ENCODE results near the gene BMPER.

BMPER gene

DNA sequence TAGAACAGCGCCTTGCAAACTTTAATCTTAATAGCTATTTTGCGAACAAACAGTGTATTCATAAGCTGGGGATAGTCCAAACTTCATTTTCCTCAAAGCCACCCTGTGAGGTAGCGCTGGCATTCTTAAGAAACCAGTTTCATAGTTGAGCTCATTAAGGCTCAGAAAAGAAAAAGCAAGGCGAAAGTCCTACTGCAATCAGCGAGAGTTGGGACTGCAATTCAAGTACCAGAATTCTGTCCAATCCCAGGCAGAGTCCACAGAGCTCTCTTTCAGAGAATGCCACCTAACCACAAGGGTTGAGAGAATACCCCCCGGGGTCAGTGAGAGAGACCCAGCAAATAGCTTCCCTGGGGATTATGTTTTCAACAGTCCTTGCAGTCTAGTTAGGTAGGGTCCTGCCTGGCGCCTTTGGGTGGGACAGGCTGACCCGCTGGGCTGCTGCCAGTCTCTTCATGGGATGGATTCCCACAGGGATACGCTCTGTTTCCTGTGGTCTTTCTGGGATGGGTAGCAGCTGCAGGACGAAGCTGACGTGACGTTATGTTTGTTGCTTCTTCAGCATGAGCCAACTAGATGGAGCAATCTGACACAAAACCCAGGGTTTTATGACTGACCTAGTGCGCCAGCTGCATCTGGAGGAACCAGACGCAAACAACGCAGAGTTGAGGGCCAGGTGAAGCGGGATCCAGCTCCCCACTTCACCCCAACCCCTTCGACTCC is 16.0 kb downstream of the BMPER start:
- in situ Hi-C loops (cut with MboI; ENCODE audit: low sequenced_read_pairs) = no loop called here

DNA sequence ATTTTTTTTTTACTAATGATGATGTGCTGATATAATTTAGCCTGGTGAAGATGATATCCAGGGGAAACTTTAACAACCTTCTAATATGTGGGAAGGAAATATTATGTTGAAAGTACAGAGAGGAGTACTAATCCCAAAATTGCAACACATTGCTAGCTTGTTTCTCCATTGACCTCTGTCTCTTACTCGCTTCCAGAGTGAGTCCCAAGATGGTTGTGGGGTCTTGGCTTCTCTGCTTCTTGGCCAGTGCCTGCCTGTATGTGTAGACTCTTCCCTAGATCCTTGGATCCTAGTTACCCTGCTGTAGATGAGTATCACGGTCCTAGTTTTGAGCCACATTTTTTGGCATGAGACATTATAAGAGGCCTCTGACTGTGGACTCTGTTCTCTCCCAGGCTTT is 17.5 kb downstream of the BMPER start:
- in situ Hi-C loops (cut with MboI; ENCODE audit: low sequenced_read_pairs) = no loop called here

DNA sequence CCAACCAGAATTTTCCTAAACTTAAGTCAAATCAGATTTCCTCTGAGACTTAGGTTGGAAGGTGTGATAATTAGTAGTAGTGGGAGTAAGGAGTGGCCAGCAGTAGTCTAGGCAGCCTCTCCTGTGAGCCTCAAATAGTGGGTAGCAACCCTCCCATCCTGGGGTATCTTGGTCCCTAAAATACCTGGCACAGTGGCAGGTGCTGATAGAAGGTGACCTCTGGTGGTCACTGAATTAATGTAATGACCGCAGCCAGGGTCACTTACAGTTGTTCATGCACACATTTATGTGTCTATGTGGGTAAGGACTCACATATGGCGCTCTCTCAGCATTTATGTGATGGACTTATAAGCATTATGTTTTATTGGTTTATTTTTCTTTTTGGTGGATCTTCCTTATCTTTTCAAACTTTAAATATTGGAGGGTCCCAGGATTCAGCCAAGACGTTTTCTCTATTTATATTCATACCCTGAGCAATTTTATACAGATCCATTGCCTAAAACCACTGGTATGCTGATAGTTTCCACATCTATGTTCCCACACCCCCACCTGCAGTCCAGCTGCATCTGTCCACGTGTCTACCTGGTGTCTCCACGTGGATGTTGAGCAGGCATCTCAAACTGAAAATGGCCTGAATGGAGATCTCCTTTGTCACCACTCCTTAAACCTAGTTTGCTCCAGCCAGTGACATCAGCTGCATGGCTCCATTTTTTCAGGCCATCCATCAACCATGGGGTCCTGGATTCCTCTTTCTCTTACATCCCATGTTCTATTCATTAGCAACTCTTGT is 18.3 kb downstream of the BMPER start:
- in situ Hi-C loops (cut with MboI; ENCODE audit: low sequenced_read_pairs) = no loop called here

DNA sequence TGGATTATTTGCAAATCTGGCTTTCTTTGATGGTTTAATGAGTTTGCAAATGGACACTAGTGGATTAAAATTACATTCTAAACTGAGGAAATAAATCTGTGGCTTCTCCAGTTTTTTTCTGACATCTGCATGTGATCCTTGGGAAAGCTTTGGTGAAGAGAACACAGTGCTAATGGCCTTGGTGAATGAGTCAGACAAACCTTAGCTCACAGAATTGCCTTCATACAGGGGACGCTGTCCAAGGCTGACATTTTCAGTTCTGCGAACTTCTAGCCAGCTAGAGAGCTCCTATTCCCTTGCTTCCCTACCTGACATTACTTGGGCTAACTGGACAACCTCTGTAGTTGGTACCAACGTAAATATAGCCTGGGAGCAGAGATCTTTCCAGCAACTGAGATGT is 21.2 kb downstream of the BMPER start:
- in situ Hi-C loops (cut with MboI; ENCODE audit: low sequenced_read_pairs) = no loop called here

DNA sequence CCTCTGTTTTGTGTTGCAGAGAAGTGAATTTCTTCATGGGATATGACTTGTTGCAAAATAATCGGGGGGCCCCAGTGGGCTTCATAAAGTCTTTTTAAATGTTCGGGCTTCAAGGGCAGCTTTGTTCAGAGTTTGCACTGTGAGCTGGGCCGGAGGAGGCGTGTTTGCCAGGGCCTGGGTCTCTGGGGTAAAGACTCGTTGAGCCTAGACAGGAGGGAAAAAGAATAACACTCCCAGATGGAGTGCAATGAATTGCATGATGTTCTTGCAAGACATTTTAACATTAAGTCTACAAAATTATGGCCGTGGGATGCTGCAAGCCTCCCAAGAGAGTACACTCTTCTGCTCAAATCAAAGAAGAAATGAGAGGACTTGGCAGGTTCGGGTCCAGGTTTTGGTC is 23.6 kb downstream of the BMPER start:
- in situ Hi-C loops (cut with MboI; ENCODE audit: low sequenced_read_pairs) = no loop called here

DNA sequence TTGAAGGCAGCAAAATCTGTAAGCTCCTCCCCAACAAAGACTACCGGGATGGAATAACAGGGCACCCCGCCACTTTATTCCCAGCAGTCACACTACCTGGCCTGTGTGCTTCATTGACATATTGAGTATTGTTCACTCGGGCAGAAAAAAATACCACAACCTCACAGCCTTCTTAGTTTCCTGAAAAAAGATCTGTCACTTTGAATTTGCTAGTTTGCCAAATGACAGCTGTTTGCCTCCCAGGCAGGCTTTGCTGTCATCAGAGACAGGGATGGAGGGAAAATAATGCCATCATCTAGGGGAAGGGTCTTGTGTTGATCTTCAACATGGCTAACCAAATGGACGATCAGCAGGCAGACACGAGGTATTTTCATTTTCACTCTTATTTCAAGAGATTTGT is 26.9 kb downstream of the BMPER start:
- in situ Hi-C loops (cut with MboI; ENCODE audit: low sequenced_read_pairs) = no loop called here

DNA sequence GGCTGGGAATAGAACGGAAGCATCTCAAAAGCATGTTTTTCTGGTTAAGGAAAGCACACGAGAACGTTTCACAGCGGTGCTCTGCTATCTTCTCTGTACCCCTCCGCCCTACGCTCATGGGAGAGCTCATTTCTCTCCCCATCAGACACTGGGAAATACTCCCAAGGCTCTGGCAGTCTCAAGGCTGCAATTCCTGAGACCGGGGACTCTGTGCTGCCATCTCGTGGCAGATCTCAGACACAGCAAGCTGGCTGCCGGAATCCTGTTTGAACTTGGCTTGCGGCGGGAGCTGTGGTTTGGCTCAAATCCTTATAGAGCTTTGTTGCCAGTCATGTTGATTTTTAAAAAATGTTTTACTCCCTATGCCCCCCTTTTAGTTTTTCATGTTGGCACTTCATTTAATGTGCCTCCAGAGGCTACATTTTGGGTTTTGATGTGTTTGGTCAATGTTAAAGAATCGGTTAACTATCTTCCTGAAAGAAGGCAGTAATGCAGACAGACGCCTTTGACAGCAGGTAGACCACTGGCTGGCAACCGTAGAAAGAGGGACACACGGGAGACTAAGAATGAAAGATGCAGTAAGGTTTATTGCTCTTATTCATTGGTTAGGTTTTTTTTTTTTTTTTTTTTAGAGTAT is 27.6 kb downstream of the BMPER start:
- in situ Hi-C loops (cut with MboI; ENCODE audit: low sequenced_read_pairs) = no loop called here

DNA sequence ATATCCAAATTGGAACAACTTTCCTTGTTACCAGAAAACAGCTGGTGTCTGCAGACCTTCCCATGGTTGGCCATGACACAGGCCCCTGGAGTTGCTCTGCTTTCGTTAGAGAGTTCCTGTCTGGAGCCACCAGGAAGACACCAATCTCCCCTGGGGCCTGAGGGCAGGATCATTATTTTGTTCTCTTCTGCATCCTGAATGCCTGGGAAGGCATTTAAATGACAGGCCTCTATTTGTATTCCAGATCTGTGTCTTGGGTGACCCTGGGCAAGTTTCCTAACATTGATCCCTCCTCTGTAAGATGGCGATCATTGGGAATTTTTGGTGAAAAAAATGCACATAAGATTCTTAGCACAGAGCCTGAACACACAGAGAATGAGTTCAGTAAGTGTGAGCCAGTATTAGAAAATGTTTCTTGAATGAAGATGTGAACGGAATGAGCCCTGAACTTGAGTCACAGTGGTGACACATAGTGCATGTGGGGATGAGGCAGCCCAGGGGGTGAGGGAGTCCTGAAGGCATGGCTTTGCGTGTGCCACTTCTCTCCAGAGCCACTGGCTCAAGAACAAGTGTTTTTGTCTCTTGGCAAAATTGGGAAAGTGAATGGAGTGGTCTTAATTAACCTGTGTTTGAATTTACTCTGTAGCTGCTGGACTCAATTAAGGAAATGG is 28.4 kb downstream of the BMPER start:
- in situ Hi-C loops (cut with MboI; ENCODE audit: low sequenced_read_pairs) = no loop called here

DNA sequence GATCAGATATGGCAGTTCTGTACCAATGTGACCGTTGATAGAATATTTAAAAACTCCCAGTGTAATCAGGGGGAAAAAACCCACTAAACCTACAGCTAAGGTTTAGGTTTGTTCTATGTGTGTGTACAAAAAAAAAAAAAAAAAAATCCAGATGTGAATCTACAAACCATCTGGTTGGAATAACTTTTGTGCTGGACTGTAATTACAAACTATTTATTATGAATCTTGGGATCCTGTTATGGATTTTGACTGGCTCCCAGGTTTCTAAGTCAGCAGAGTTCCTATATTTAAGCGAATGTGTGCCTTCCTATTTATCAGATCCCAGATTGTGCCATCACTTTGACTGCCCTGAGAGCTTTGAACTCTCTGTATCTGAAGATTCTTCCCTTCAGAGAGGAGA is 29.1 kb downstream of the BMPER start:
- in situ Hi-C loops (cut with MboI; ENCODE audit: low sequenced_read_pairs) = no loop called here

DNA sequence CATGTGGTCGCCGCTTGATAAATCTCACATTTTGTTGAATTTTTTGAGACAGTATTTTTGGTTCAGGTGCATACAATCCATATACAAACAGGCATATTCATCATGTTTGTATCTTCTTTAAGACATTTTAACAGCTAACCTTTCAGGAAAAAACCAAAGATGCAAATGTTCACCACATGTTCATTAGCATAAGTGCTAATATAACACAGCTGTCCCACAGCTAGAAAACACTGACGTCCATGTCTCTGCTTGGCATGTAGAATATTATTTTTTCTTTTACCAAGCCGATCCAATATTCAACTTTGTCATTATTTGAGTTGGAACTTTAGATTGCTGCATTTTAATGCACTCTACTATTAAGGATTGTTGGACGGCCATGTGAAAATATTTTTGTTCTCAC is 31.2 kb downstream of the BMPER start:
- in situ Hi-C loops (cut with MboI; ENCODE audit: low sequenced_read_pairs) = no loop called here

DNA sequence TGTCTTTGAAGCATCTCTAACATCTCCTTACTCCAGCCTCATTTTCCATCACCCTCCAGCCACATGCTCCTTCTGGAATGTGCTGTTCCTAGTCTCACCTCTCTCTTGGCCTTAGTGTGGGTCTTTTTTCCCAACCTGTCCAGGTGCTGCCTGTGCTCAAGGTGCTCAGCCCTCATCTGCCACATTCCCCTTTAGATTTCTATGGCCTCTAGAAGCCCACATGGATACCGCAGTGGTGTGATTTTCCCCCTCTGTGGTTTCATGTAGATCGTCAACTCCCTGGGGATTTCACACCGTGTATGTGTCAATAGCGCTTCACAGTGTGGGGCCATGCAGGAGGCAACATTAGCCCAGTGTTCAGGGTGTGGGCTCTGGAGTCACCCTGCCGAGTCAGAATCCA is 32.5 kb downstream of the BMPER start:
- in situ Hi-C loops (cut with MboI; ENCODE audit: low sequenced_read_pairs) = no loop called here

DNA sequence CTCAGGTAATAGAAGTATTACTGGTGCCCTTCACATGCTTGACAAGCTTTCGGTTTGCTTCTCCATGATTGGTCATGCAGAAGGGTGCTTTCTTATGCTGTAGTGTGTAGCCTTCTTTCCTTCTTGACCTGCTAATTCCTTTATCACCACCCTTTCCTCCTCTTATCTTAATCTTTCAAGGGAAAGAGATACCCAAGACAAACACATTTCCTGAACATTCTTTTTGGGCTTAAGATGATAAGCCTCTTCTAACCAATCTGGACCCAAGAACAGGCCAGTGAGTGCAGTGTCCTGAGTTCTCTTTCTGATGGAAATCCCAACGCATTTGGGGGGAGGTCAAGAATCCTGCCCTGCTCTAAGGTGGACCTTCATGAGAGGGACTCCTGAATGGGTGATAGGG is 33.8 kb downstream of the BMPER start:
- in situ Hi-C loops (cut with MboI; ENCODE audit: low sequenced_read_pairs) = no loop called here

DNA sequence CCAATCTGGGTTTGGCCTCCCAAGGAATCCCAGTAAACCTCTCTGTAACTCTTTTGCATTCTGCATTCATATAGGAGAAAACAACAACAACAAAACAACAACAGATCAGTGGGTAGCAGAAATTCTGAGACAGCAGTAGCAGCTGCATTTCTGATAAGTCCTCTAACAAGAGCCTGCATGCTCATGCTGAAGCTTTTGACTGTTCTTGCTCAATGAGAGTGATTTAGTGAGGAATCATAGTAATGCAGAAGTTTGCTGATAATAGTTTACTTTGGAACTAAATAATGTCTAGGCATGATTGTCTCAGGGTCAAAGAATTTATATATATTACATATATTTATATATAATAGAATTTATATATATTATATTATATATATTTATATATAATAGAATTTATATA is 35.2 kb downstream of the BMPER start:
- in situ Hi-C loops (cut with MboI; ENCODE audit: low sequenced_read_pairs) = no loop called here

DNA sequence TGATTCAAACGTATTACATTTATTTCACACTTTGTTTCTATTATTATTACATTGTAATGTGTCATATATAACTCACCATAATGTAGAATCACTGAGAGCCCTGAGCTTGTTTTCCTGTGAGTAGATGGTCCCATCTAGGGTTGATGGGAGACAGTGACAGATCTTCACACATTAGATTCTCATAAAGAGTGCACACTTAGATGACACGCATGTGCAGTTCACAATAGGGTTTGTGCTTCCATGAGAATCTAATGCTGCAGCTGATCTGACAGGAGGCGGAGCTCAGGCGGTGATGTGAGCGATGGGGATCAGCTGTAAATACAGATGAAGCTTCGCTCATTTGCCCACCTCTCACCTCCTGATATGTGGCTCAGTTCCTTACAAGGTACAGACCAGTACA is 36.1 kb downstream of the BMPER start:
- in situ Hi-C loops (cut with MboI; ENCODE audit: low sequenced_read_pairs) = no loop called here

DNA sequence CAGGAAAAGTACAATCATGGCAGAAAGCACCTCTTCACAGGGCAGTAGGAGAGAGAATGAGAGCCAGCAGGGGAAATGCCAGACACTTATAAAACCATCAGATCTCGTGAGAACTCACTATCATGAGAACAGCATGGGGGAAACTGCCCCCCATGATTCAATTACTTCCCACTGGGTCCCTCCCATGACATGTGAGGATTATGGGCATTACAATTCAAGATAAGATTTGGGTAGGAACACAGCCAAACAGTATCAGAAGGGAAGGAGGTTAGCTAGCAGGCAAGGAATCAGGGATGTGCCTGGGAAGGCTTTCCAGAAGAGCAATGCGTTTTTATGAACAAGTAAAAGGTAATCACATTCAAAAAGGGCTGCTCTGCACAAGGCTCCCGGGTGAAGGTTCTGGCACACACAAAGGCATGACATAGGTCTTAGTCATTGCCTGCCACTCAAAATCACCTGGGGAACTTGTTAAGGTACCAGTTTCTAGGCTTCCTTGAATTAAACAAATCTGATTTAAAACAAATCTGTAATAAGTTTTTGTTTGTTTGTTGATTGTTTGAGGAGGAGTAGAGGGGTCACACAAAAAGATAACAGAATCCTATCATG is 40.9 kb downstream of the BMPER start:
- in situ Hi-C loops (cut with MboI; ENCODE audit: low sequenced_read_pairs) = no loop called here

DNA sequence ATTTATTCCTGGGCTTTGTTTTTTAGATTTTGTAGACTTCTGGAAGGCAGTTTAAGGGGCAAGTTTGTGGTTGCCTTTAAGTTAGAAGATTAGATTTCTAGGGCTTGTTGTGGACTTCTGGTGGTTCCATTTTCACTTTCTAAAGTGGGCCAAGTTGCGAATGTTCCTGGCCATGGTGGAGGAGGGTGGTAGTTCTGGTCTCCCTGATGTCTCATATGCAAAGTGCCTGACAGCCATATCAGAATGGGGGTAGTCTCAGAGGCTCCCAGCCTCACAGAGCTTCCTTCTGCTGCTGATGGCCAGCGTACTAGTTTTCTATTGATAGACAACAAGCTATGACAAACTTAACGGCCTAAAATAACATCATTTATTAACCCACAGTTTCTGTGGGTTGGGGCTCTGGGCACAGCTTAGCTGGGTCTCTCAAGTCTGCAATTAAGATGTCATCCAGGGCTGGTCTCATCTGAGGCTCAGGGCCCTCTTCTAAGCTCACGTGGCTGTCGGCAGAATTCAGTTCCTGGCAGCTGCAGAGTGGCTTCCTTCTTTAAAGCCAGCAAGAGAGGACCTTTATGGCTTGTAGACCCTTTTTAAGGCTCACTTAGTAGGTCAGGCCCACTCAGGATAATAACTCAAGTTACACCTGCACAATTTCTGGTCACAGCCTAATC is 44.8 kb downstream of the BMPER start:
- in situ Hi-C loops (cut with MboI; ENCODE audit: low sequenced_read_pairs) = no loop called here

DNA sequence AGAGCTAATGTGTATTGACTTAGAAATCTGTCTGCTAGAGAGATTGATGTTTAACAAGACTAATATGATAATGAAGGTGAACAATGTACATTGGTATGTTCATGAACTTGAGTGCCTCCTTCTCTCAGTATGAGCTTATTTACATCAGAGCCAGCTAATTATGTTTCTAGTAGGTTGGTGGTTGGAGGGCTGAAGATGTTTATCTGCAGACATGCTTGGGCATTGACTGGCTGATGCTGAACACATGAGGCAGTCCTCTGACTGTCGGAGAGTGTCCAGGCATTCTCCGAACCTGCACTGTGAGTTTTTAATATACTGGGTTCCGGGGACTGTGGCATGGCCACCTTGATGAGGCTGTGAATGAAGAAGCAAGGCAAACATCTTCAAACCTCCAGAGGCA is 47.5 kb downstream of the BMPER start:
- in situ Hi-C loops (cut with MboI; ENCODE audit: low sequenced_read_pairs) = no loop called here

DNA sequence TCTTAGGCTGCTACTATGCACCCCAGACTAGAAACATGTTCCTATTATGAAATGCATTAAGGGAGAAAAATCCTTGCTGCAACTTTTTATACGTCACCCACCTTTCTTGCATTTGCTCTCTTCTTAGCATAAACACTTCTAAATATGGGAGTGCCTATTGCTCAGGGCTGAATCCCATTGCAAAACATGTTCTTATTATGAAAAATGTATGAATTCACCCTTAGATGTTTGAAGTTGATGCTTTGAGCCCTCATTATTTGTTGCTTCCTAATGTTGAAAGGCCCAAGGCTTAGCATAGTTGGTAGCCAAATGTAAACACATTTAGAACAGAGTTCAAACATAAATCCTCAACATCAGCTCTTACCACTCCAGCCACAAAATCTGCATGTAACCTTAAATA is 52.8 kb downstream of the BMPER start:
- in situ Hi-C loops (cut with MboI; ENCODE audit: low sequenced_read_pairs) = no loop called here

DNA sequence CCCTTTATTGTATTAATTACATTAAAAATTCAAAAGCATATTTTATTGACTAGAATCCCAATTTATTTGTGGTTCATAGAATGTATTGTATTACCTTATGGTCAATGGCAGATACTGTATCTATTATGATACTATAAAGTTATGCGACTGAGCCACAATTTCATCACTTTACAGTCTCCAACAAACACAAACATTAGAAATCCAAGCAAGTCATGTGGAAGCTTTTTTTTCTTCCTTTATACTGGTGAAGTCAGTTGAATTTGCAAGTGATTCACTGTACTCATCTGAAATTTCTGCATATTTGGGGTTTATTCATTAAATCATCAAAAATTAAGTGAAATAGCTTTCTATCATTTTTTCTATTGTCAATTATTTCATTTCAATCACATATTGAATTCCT is 54.3 kb downstream of the BMPER start:
- in situ Hi-C loops (cut with MboI; ENCODE audit: low sequenced_read_pairs) = no loop called here

DNA sequence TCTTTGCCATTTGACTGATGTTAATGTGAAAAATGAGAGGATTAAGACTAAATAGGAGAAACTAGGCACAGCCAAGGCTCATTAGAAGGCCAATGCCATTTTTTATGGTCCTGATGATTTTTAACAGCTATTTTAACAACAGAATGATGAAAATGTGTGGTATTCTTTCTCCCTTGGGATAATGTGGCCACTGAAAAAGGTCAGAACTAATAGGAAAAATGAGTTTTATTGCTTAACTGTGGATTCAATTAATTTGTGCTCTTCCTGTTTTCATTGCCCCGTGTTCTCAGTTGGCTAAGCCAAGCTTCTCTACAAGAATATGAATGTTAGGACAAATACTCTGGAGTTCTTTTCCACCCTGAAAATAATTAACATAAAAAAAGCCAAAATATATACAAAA is 56.6 kb downstream of the BMPER start:
- in situ Hi-C loops (cut with MboI; ENCODE audit: low sequenced_read_pairs) = no loop called here

Data from hTERT RPE-1 (cell line).